ENCODE data around the gene GTF2E1. TPM values are rescaled to one million over a fixed set of nuclear protein-coding genes. Genes with fewer than 3 reads are reported as not detected.

Gene GTF2E1
- total RNA-seq, 1 donor from 2014 or later, result 78.2 TPM

DNA sequence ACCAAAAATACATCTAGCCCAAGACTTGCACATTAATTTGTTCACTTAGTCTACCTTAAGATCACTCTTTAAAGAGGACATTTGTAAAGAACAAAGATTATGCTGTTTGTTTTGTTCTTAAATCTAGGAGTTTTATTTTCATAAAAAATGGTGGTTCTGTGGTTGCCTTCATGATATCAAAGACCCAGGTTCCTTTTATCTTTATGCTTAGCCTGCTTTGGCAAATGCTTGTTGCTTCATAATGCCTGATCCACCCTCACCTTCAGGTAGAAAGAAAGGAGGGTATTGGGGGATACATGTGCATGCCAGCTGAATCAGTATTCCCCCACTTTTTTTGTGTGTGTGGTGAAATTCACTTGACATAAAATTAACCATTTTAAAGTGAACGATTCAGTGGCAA is 48.5 kb downstream of the GTF2E1 start:
- Mint-ChIP-seq H3K27ac (no peak overlapping the region), H3K4me1 (no peaks in the 10 kb centered on the region), H3K36me3 (no peaks in the 10 kb centered on the region), H3K27me3 (ENCODE audit: insufficient read depth, low read depth) (peaks cover 2% of the 10 kb centered on the region), H3K4me3 (no peak overlapping the region), H3K9me3 (no peaks in the 10 kb centered on the region)
- no peaks in the 10 kb centered on the region for H3F3A ChIP-seq (ENCODE audit: low read depth)
- TF ChIP-seq EZH2phosphoT487 (IDR thresholded peaks at IDR 0.05) (no peak), EZH2 (IDR thresholded peaks at IDR 0.05) (no peak)
- TF ChIP-seq, protein P1, sequence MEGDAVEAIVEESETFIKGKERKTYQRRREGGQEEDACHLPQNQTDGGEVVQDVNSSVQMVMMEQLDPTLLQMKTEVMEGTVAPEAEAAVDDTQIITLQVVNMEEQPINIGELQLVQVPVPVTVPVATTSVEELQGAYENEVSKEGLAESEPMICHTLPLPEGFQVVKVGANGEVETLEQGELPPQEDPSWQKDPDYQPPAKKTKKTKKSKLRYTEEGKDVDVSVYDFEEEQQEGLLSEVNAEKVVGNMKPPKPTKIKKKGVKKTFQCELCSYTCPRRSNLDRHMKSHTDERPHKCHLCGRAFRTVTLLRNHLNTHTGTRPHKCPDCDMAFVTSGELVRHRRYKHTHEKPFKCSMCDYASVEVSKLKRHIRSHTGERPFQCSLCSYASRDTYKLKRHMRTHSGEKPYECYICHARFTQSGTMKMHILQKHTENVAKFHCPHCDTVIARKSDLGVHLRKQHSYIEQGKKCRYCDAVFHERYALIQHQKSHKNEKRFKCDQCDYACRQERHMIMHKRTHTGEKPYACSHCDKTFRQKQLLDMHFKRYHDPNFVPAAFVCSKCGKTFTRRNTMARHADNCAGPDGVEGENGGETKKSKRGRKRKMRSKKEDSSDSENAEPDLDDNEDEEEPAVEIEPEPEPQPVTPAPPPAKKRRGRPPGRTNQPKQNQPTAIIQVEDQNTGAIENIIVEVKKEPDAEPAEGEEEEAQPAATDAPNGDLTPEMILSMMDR (IDR thresholded peaks at IDR 0.05), result no peak
- H3K4me2 ChIP-seq, result no peak overlapping the region
- H3K27me3 ChIP-seq, result no peaks in the 10 kb centered on the region
- no peaks in the 10 kb centered on the region for H4K20me1 ChIP-seq (ENCODE audit: low read depth)
- no peak overlapping the region for H3K27ac ChIP-seq
- H3K4me1 ChIP-seq, result no peaks in the 10 kb centered on the region
- H3K79me2 ChIP-seq (ENCODE audit: low read depth), result no peaks in the 10 kb centered on the region
- no peaks in the 10 kb centered on the region for H3K36me3 ChIP-seq
- no peak overlapping the region for H2AFZ ChIP-seq (replicated peaks)
- no peak overlapping the region for H3K9ac ChIP-seq
- no peak overlapping the region for H3K4me3 ChIP-seq
- H3K9me3 ChIP-seq (ENCODE audit: low read depth), result no peaks in the 10 kb centered on the region
- DNase-seq (ENCODE audit: low spot score), result no peak

DNA sequence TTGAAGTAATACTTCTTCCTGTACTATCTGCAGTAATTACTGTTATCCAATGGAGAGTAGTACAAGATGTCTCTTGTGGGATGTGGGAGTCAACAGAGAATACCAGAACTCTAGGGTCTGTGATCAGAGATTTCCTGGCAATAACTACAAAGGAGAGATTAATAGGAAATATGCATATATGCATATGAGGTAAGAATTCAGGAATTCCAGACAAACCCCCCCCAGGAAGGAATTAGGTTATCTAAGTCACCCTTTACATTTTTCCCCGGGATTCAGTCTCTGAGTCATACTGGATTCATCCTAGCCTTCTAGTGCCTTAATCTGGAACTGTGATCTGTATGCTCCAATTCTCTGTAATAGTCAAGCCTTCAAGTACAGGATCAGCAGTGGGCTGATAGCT is 49.4 kb downstream of the GTF2E1 start:
- Histone ChIP-seq H3K79me2 (ENCODE audit: low read depth) (no peaks in the 10 kb centered on the region), H3K27ac (no peak overlapping the region), H3K4me1 (no peaks in the 10 kb centered on the region), H3K9ac (no peak overlapping the region), H4K20me1 (ENCODE audit: low read depth) (no peaks in the 10 kb centered on the region), H3K9me3 (ENCODE audit: low read depth) (no peaks in the 10 kb centered on the region), H3K36me3 (no peaks in the 10 kb centered on the region), H3K4me2 (no peak overlapping the region), H2AFZ (replicated peaks) (no peak overlapping the region), H3K27me3 (no peaks in the 10 kb centered on the region), H3K4me3 (no peak overlapping the region), H3F3A (ENCODE audit: low read depth) (no peaks in the 10 kb centered on the region)
- H3K9me3 Mint-ChIP-seq, result no peaks in the 10 kb centered on the region
- no peak overlapping the region for H3K4me3 Mint-ChIP-seq
- TF ChIP-seq, protein P1 (IDR thresholded peaks at IDR 0.05), result no peak
- no peak for TF ChIP-seq EZH2phosphoT487 (IDR thresholded peaks at IDR 0.05)
- no peak for TF ChIP-seq EZH2 (IDR thresholded peaks at IDR 0.05)
- peaks cover 2% of the 10 kb centered on the region for H3K27me3 Mint-ChIP-seq (ENCODE audit: insufficient read depth, low read depth)
- DNase-seq (ENCODE audit: low spot score), result no peak
- no peaks in the 10 kb centered on the region for H3K4me1 Mint-ChIP-seq
- no peaks in the 10 kb centered on the region for H3K36me3 Mint-ChIP-seq
- H3K27ac Mint-ChIP-seq, result no peak overlapping the region

DNA sequence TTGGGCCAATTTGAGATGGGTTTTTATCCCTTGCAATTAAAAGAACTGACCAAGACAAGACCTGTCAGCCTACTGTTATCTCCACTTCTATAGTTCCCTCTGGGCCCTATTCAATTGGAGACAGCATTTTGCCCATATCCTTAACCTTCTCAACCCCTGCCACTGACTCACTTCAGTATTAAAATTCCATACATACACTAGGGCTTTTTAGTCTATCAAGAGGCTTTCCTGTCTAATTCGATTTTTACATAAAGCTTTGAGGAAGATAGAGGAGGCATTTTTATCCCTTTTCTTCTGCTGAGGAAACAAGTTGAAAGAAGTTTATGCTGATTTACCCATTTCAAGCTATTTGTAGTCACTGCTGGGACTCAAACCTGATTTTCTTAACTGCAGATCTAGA is 51.1 kb downstream of the GTF2E1 start:
- H3K27me3 Mint-ChIP-seq (ENCODE audit: insufficient read depth, low read depth), result peaks cover 2% of the 10 kb centered on the region
- no peak for DNase-seq (ENCODE audit: low spot score)
- Histone ChIP-seq H3K4me2 (no peak overlapping the region), H4K20me1 (ENCODE audit: low read depth) (no peaks in the 10 kb centered on the region), H3K27me3 (no peaks in the 10 kb centered on the region), H3K79me2 (ENCODE audit: low read depth) (no peaks in the 10 kb centered on the region), H3K4me1 (no peaks in the 10 kb centered on the region), H2AFZ (replicated peaks) (no peak overlapping the region), H3F3A (ENCODE audit: low read depth) (no peaks in the 10 kb centered on the region), H3K36me3 (no peaks in the 10 kb centered on the region), H3K4me3 (no peak overlapping the region), H3K27ac (no peak overlapping the region), H3K9ac (no peak overlapping the region), H3K9me3 (ENCODE audit: low read depth) (no peaks in the 10 kb centered on the region)
- no peak for TF ChIP-seq EZH2phosphoT487 (IDR thresholded peaks at IDR 0.05)
- no peak for TF ChIP-seq EZH2 (IDR thresholded peaks at IDR 0.05)
- TF ChIP-seq, protein P1 (IDR thresholded peaks at IDR 0.05), result no peak
- no peak overlapping the region for H3K27ac Mint-ChIP-seq
- H3K36me3 Mint-ChIP-seq, result no peaks in the 10 kb centered on the region
- no peaks in the 10 kb centered on the region for H3K9me3 Mint-ChIP-seq
- no peaks in the 10 kb centered on the region for H3K4me1 Mint-ChIP-seq
- H3K4me3 Mint-ChIP-seq, result no peak overlapping the region
